GM10266 (cell line): Measurements from ENCODE around the gene TMBIM1.

Experiments
- DNase-seq: peaks from one replicate; pipeline ENCODE4 v3.0.0; 2012; ENCODE audit errors: extremely low spot score
- TF ChIP-seq, protein P1 (sequence below): IDR thresholded peaks from 2 replicates; pipeline ENCODE4 v1.5.1; 2012; ENCODE audit warnings: mild to moderate bottlenecking, low read depth; ENCODE audit not compliant: control insufficient read depth, insufficient read depth; ENCODE audit errors: missing control alignments

Gene TMBIM1

DNA sequence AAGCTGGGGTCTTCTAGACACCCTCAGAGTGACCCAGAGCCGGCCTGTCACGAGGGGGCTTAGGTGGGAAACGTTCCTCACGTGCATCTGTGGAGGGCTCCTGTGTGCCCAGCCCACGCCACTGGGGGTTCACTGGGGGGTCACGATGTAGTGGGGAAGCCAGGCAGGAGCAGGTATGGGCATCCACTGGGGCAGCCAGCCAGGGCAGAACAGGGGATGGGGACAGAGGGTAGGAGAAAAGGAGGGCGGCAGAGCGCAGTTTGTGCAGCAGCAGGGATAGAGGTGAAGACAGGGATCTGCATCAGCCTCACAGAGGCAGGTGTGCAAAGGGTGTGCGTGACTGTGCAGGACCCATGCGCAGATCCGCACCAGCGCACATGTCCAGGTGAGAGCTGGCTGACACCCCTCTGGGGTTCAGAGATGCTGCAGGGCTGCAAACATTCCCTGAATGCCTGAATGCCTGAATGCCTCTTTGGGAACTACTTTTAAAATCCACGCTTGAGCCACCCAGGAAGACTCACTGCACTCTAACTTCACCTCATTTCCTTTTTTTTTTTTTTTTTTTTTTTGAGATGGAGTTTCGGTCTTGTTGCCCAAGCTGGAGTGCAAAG is 11.9 kb downstream of the TMBIM1 start:
- DNase-seq: no peak
- TF ChIP-seq, protein P1, sequence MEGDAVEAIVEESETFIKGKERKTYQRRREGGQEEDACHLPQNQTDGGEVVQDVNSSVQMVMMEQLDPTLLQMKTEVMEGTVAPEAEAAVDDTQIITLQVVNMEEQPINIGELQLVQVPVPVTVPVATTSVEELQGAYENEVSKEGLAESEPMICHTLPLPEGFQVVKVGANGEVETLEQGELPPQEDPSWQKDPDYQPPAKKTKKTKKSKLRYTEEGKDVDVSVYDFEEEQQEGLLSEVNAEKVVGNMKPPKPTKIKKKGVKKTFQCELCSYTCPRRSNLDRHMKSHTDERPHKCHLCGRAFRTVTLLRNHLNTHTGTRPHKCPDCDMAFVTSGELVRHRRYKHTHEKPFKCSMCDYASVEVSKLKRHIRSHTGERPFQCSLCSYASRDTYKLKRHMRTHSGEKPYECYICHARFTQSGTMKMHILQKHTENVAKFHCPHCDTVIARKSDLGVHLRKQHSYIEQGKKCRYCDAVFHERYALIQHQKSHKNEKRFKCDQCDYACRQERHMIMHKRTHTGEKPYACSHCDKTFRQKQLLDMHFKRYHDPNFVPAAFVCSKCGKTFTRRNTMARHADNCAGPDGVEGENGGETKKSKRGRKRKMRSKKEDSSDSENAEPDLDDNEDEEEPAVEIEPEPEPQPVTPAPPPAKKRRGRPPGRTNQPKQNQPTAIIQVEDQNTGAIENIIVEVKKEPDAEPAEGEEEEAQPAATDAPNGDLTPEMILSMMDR: no peak

DNA sequence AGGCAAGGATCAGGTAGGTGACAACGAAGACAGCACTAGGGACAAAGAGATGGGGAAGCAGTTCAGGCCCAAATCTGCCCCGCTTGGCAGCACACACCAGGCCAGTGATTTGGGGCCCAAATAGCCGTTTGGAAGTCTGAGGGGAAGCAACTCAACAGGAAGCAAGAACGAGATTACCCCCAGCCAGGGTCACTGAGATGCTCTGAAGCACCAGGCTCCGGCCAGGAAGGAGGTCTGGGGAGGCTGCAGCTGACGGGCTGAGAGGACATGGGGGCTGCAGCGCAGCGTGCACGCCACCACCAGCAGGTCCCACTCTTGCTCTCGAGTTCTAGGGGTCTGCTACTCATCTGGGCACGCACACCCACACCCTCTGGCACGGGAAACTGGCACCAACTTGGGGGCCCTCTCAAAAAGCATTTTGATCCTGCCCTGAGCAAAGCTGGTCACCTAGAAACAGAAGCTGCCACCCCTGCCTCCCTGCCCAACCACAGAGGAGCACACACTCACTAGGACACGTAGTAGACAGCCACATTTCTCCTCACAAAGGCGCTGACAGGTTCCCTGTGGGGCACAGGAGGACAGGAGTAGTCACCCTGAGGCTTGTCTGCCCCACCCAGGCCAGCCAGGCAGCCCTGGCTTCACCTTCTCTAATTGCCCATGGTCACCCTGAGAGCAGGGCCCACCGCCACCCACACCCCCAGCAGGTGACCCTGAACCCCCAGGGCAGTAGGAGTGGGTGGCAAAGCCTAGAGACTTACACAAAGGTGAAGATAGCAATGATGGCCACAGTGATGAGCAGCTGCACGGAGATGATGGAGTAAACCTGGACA is 13.6 kb downstream of the TMBIM1 start:
- TF ChIP-seq, protein P1: no peak
- no peak for DNase-seq

GRCh38 chr2:218277921-218278320 is 14.4 kb downstream of the TMBIM1 start:
- TF ChIP-seq, protein P1: no peak
- no peak for DNase-seq

GRCh38 chr2:218276986-218277755 is 15.1 kb downstream of the TMBIM1 start:
- no peak for DNase-seq
- TF ChIP-seq, protein P1: no peak

DNA sequence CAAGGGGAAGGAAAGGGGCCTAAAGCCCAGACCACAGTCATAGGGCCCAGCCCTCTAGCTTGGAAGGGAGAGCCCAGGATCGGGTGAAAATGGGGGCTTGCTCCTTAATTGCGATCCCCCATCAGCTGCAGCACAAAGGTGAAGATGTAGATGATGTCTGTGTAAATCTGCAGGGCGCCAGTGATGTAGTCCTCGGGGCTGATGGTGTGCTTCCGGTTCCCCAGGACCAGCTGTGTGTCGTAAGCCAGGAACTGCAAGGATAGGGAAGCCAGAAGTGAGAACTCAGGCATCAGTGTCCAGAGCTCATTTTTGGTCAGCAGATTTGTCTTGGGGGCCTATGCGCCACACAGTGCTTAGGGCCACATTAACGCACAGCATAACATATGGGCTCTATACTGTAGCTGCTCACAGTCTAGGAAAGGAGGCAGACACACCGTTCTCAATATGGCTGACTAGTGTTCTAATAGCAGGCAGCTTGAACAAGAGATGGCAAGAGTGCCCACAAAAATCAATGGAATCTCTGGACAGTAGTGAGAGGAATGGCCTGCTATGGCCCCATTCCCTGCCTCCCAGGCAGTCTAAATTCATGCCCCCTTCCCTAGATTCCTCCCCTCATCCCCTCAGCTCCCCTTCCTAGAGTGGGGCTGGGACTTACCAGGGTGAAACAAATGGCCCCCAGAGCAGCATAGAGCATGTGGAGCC is 16.8 kb downstream of the TMBIM1 start:
- TF ChIP-seq, protein P1: no peak
- DNase-seq: no peak

DNA sequence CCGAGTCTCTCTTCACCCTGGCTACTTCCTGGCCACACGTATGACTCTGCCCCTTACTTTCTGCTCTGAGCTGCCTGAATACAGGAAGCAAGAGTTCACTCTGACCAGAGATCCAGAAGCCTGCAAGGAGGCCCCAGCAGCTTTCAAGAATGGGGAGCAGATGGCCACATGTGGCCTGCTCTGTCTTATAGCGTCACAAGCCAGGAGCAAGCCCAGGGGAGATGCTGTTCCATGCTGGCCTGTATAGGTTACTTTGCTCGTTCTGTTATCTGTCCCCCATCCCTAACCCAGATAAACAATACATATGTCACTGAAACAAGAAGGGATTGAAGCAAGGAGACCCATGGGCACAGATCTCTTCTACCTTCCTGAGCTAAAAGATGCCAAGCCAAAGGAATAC is 17.7 kb downstream of the TMBIM1 start:
- DNase-seq: no peak
- TF ChIP-seq, protein P1: no peak
